A673 (cell line): ENCODE measurements around the gene BCAR3. TPM values are rescaled to one million over a fixed set of nuclear protein-coding genes. Genes with fewer than 3 reads are reported as not detected.
"Not testable (repeated sequence)": the region's sequence is repeated elsewhere in the genome, so short reads cannot be mapped to it uniquely, and the experiment has no call there.

Experiments used
- BruUV-seq: library from RNA; stranded (reverse); fragments of 400-500 nt; replicated peaks from 2 replicates; lab custom pipeline; 2021; lab: Mats Ljungman, UMichigan
- CTCF ChIA-PET: fragments of 300-600 bp; sonication (Branson Sonifier 250); formaldehyde crosslinking; loops from one replicate; lab custom pipeline; 2022; ENCODE audit warnings: antibody characterized with exemption; lab: Charles Lee
- POLR2A ChIA-PET: fragments of 300-600 bp; sonication (Branson Sonifier 250); formaldehyde crosslinking; loops from one replicate; lab custom pipeline; 2022; ENCODE audit warnings: antibody characterized with exemption; ENCODE audit not compliant: low non-redundant PET; lab: Charles Lee
- DNase-seq: peaks from one replicate; pipeline ENCODE4 v3.0.0-alpha.2; 2015; ENCODE audit warnings: low spot score
- H3K27ac ChIP-seq: fragments of 200-600 bp; sonication (generic); 2 replicates; pipeline ENCODE4 v1.5.1; 2016; ENCODE audit warnings: mixed run types, low read depth, mild to moderate bottlenecking, mixed read lengths, antibody characterized with exemption, low read length; ENCODE audit not compliant: poor library complexity, severe bottlenecking
- H3K27me3 ChIP-seq: fragments of 200-600 bp; sonication (generic); replicated peaks from 2 replicates; pipeline ENCODE4 v1.6.1; 2017; ENCODE audit warnings: mixed run types, low read depth, mild to moderate bottlenecking, mixed read lengths, antibody characterized with exemption, low read length; ENCODE audit not compliant: insufficient read depth, poor library complexity
- H3K36me3 ChIP-seq: fragments of 200-600 bp; sonication (generic); 2 replicates; pipeline ENCODE4 v1.6.1; 2016; ENCODE audit warnings: mixed run types, mild to moderate bottlenecking, mixed read lengths, antibody characterized with exemption, low read length; ENCODE audit not compliant: insufficient read depth, poor library complexity, severe bottlenecking
- H3K4me1 ChIP-seq: fragments of 200-600 bp; sonication (generic); 2 replicates; pipeline ENCODE4 v1.6.1; 2017; ENCODE audit warnings: mixed run types, mild to moderate bottlenecking, mixed read lengths, antibody characterized with exemption, low read length; ENCODE audit not compliant: insufficient read depth, poor library complexity, severe bottlenecking
- H3K4me3 ChIP-seq: fragments of 200-600 bp; sonication (generic); 2 replicates; pipeline ENCODE4 v1.5.1; 2016; ENCODE audit warnings: low read depth, mixed run types, mild to moderate bottlenecking, mixed read lengths, low read length; ENCODE audit not compliant: poor library complexity, severe bottlenecking
- H3K9me3 ChIP-seq: fragments of 200-600 bp; sonication (generic); 2 replicates; pipeline ENCODE4 v1.6.1; 2016; ENCODE audit warnings: mixed run types, low read depth, mild to moderate bottlenecking, mixed read lengths, antibody characterized with exemption, low read length; ENCODE audit not compliant: poor library complexity, severe bottlenecking
- EZH2 ChIP-seq: fragments of 200-600 bp; sonication (generic); IDR thresholded peaks from 2 replicates; pipeline ENCODE4 v1.6.1; 2017; ENCODE audit warnings: borderline replicate concordance, low read depth, mild to moderate bottlenecking, mixed read lengths, antibody characterized with exemption, low read length; ENCODE audit not compliant: poor library complexity, severe bottlenecking
- intact Hi-C: fragments of 100-400 bp; cut with micrococcal nuclease; formaldehyde crosslinking; loops from one replicate; pipeline ENCODE4 v1.10.0; 2022; ENCODE audit not compliant: unreplicated experiment
- total RNA-seq: library from RNA; stranded (reverse); gene quantifications from 2 replicates; pipeline ENCODE4 v1.2.3, GENCODE V29; 2021
- TF ChIP-seq, protein P1 (sequence below): fragments of 300-800, 200-600 bp; sonication (generic); conservative IDR thresholded peaks from 2 replicates; pipeline ENCODE4 v1.5.1; 2017; ENCODE audit warnings: low read depth, mild to moderate bottlenecking, antibody characterized with exemption, low read length, moderate library complexity, mixed read lengths

BCAR3 gene
- total RNA-seq, 1 experiment from 2014 or later, result 0.90 TPM

DNA sequence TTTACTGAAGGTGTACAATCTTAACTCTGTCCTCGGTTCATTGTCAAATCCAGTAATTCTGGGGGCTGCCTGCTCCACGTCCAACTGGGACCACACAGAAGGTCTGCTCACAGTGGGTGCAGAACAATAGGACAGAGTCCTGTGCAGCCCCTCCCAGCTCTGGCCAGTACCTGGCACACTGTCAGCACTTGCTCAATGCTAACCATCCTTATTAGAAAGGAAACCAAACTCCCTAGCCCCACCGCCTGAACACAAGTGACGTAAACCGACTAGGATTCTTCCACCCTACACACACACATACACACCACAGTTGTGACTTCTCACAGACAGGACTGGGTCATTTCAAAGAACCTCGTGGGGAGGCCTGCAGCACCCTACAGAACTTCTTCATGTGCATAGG lies 5.2 kb downstream of the BCAR3 start:
- no TSS peak for BruUV-seq
- Histone ChIP-seq H3K9me3 (no peaks in the 10 kb centered on the region), H3K36me3 (no peaks in the 10 kb centered on the region), H3K27me3 (peaks cover 7% of the 10 kb centered on the region), H3K27ac (no peak overlapping the region), H3K4me3 (no peak overlapping the region), H3K4me1 (no peaks in the 10 kb centered on the region)
- no peak for TF ChIP-seq EZH2
- TF ChIP-seq, protein P1, sequence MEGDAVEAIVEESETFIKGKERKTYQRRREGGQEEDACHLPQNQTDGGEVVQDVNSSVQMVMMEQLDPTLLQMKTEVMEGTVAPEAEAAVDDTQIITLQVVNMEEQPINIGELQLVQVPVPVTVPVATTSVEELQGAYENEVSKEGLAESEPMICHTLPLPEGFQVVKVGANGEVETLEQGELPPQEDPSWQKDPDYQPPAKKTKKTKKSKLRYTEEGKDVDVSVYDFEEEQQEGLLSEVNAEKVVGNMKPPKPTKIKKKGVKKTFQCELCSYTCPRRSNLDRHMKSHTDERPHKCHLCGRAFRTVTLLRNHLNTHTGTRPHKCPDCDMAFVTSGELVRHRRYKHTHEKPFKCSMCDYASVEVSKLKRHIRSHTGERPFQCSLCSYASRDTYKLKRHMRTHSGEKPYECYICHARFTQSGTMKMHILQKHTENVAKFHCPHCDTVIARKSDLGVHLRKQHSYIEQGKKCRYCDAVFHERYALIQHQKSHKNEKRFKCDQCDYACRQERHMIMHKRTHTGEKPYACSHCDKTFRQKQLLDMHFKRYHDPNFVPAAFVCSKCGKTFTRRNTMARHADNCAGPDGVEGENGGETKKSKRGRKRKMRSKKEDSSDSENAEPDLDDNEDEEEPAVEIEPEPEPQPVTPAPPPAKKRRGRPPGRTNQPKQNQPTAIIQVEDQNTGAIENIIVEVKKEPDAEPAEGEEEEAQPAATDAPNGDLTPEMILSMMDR, result no peak
- intact Hi-C loops, result no loop called here
- DNase-seq, result no peak
- ChIA-PET POLR2A (no interaction called here), CTCF (no interaction called here)

DNA sequence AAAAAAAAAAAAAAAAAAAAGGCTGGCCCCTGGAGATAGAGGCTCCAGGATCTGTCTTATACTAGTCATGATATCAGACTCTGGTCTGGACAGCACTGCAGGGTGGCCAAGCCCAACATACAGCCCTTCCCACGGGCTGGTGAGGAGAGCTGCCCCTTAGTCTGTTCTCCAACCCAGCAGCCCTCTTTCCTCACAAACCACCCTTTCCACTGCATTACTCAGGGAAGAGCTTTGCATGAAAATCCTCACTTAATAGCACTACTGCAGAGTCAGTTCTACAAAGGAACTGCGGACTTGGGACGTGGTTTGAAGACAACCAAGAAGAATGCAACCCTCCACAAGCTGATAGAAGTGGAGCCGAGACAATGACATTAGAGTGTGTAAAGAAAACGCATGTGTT lies 5.7 kb downstream of the BCAR3 start:
- no peaks in the 10 kb centered on the region for H3K4me1 ChIP-seq

DNA sequence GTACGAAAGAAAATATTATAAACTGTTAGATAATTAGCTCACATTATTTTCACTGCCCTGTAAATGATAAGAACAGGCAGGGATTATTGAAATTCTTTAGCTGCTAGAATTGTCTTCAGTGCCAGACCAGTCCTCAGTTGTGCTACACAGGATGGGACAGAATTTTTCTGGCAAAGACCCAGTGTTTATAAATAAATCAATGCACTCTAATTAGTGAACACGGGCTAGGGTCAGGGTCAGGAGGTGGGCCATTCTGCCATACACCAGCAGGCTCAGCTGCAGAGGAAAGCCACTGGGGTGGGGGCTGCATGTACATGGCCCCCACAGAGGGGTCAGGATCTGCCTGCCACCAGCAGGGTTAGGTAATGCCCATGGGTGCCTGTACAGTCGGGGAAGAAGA lies 6.4 kb downstream of the BCAR3 start:
- intact Hi-C loops, result no loop called here
- no peaks in the 10 kb centered on the region for H3K9me3 ChIP-seq
- ChIA-PET CTCF (no interaction called here), POLR2A (no interaction called here)
- no peak overlapping the region for H3K27ac ChIP-seq
- no peaks in the 10 kb centered on the region for H3K36me3 ChIP-seq
- no TSS peak for BruUV-seq
- H3K4me3 ChIP-seq, result no peak overlapping the region
- TF ChIP-seq, protein P1, result no peak
- TF ChIP-seq EZH2, result no peak
- H3K4me1 ChIP-seq, result no peaks in the 10 kb centered on the region
- no peak for DNase-seq
- no peaks in the 10 kb centered on the region for H3K27me3 ChIP-seq

More for the DNA sequence above, 5.7 kb downstream of the BCAR3 start:
- no peaks in the 10 kb centered on the region for H3K9me3 ChIP-seq
- ChIA-PET POLR2A (no interaction called here), CTCF (no interaction called here)
- H3K4me3 ChIP-seq, result no peak overlapping the region
- no peak for DNase-seq
- no peaks in the 10 kb centered on the region for H3K36me3 ChIP-seq
- H3K27ac ChIP-seq, result no peak overlapping the region
- no peak for TF ChIP-seq EZH2
- TF ChIP-seq, protein P1, result no peak
- peaks cover 2% of the 10 kb centered on the region for H3K27me3 ChIP-seq
- intact Hi-C loops, result no loop called here
- BruUV-seq, result no TSS peak

DNA sequence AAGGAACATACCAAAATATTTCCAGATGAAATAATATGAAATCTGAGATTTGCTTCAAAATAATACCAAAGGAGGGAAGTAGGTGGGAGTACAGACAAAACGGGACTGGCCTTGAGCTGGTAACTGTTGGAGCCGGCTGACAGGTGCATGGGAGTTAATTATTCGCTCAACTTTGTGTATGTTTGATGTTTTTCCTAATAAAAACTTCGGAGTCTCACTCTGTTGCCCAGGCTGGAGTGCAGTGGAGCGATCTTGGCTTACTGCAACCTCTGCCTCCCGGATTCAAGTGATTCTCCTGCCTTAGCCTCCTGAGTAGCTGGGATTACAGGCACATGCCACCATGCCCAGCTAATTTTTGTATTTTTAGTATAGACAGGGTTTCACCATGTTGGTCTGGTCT lies 7.6 kb downstream of the BCAR3 start:
- CTCF ChIA-PET, H3K4me1 ChIP-seq, POLR2A ChIA-PET, H3K36me3 ChIP-seq, H3K9me3 ChIP-seq, intact Hi-C loops, H3K27ac ChIP-seq, H3K27me3 ChIP-seq, H3K4me3 ChIP-seq, DNase-seq, BruUV-seq: not testable (repeated sequence)
